Measurements from ENCODE around the gene RMND5B. TPM values are rescaled to one million over a fixed set of nuclear protein-coding genes. Genes with fewer than 3 reads are reported as not detected.

RMND5B gene
- total and polyA plus RNA-seq, 2 of the 13 experiments (the other 11 are each of a cell fraction or from before 2014, with no cell fraction given): 18.6 to 20.4 TPM

DNA sequence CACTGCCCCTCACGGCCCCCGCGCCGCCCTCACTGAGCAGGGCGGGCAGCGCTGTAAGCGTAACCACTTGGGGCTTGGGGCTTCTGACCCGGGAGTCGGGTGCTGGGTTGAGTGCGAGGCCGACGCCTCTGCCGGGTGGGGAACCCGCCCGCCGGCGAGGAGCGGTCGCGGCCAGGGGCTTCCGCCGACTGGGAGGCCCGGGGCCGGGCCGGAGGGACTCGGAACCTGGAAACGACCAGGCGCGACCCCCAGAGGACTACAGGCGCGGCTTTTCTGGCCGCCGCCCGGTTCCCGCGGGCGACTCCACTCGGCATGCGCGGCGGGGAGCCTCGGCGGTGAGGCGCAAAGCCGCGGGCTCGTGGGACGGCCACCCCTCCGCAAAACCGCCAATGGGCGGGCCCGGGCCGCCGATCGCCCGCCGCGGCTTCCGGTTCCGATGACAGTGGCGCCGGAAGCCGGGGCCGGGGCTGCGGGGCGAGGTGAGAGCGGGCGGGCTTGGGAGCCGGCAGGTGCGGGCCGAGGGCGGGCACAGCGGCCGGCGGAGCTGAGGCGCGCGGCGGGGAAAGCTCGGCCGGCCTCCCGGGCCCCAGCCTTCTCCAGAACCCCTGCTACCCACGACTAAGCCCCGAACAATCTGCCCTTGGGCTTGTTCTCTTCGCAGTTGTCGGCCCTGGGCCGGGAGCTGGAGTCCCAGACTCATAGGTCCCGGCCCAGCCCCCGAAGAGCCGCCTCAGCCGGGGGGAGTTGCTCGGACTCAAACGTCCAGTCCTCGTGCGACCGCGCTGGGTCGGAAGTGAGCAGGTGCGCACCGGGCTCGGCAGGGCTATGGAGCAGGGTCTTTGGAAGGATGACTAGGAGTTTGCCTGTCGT lies at the start of gene RMND5B (continued):
- TF ChIP-seq, protein P1, sequence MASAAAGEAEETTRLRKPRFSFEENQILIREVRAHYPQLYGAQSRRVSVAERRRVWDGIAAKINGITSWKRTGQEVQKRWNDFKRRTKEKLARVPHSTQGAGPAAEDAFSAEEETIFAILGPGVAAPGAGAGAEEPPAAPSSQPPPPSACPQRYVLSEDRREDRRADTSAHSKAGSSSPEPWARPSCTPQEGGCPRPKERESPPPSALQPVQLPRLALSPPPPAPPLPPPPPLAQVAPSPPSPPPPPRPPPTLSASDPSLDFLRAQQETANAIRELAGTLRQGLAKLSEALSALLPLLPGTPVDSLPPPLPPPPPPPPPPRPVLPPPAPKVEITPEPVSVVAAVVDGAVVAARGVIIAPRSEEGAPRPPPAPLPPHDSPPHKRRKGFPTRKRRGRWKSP (CRISPR knock-in tag; IDR thresholded peaks at IDR 0.05): peak; percentile 92
- peak; percentile 80; the same call in 1 of the 2 replicates for TF ChIP-seq HES4 (CRISPR knock-in tag; IDR thresholded peaks at IDR 0.05; ENCODE audit: borderline replicate concordance)
- TF ChIP-seq HNRNPLL (IDR thresholded peaks at IDR 0.05; ENCODE audit: low read depth, low read length, poor library complexity, severe bottlenecking): peak; percentile 98
- TF ChIP-seq, protein P2, sequence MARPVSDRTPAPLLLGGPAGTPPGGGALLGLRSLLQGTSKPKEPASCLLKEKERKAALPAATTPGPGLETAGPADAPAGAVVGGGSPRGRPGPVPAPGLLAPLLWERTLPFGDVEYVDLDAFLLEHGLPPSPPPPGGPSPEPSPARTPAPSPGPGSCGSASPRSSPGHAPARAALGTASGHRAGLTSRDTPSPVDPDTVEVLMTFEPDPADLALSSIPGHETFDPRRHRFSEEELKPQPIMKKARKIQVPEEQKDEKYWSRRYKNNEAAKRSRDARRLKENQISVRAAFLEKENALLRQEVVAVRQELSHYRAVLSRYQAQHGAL (CRISPR knock-in tag; IDR thresholded peaks at IDR 0.05; ENCODE audit: not compliant biosample characterization): no peak
- TF ChIP-seq SMC3 (IDR thresholded peaks at IDR 0.05; ENCODE audit: low read length): no peak
- no peak for TF ChIP-seq RFXANK (CRISPR knock-in tag; IDR thresholded peaks at IDR 0.05)
- TF ChIP-seq, protein P3, sequence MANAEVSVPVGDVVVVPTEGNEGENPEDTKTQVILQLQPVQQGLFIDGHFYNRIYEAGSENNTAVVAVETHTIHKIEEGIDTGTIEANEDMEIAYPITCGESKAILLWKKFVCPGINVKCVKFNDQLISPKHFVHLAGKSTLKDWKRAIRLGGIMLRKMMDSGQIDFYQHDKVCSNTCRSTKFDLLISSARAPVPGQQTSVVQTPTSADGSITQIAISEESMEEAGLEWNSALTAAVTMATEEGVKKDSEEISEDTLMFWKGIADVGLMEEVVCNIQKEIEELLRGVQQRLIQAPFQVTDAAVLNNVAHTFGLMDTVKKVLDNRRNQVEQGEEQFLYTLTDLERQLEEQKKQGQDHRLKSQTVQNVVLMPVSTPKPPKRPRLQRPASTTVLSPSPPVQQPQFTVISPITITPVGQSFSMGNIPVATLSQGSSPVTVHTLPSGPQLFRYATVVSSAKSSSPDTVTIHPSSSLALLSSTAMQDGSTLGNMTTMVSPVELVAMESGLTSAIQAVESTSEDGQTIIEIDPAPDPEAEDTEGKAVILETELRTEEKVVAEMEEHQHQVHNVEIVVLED (CRISPR knock-in tag; IDR thresholded peaks at IDR 0.05; ENCODE audit: borderline replicate concordance): peak; percentile 78
- TF ChIP-seq, protein P4, sequence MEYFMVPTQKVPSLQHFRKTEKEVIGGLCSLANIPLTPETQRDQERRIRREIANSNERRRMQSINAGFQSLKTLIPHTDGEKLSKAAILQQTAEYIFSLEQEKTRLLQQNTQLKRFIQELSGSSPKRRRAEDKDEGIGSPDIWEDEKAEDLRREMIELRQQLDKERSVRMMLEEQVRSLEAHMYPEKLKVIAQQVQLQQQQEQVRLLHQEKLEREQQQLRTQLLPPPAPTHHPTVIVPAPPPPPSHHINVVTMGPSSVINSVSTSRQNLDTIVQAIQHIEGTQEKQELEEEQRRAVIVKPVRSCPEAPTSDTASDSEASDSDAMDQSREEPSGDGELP (IDR thresholded peaks at IDR 0.05; ENCODE audit: borderline replicate concordance, low read depth): no peak
- TF ChIP-seq GATAD1 (CRISPR knock-in tag; IDR thresholded peaks at IDR 0.05): peak; percentile 65
- TF ChIP-seq SP2 (CRISPR knock-in tag; IDR thresholded peaks at IDR 0.05): peak; percentile 53
- TF ChIP-seq NFE2L1 (CRISPR knock-in tag; IDR thresholded peaks at IDR 0.05; ENCODE audit: borderline replicate concordance): no peak
- TF ChIP-seq ZNF557 (CRISPR knock-in tag; IDR thresholded peaks at IDR 0.05): no peak
- TF ChIP-seq ZFY (CRISPR knock-in tag; IDR thresholded peaks at IDR 0.05): peak; percentile 87
- TF ChIP-seq ZNF790 (CRISPR knock-in tag; IDR thresholded peaks at IDR 0.05; ENCODE audit: borderline replicate concordance): 0 out of 2 replicates have a peak, but pooled peaks have one; percentile 53
- TF ChIP-seq CEBPB (IDR thresholded peaks at IDR 0.05; ENCODE audit: borderline replicate concordance, low read depth, low read length): no peak
- TF ChIP-seq, protein P5, sequence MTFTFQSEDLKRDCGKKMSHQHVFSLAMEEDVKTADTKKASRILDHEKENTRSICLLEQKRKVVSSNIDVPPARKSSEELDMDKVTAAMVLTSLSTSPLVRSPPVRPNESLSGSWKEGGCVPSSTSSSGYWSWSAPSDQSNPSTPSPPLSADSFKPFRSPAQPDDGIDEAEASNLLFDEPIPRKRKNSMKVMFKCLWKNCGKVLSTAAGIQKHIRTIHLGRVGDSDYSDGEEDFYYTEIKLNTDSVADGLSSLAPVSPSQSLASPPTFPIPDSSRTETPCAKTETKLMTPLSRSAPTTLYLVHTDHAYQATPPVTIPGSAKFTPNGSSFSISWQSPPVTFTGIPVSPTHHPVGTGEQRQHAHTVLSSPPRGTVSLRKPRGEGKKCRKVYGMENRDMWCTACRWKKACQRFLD (CRISPR knock-in tag; IDR thresholded peaks at IDR 0.05; ENCODE audit: borderline replicate concordance): peak; percentile 38; the same call in 1 of the 2 replicates
- no peak for TF ChIP-seq SP140L (CRISPR knock-in tag; IDR thresholded peaks at IDR 0.05; ENCODE audit: borderline replicate concordance)
- TF ChIP-seq ZNF589 (CRISPR knock-in tag; conservative IDR thresholded peaks at IDR 0.05): no peak
- TF ChIP-seq, protein P6, sequence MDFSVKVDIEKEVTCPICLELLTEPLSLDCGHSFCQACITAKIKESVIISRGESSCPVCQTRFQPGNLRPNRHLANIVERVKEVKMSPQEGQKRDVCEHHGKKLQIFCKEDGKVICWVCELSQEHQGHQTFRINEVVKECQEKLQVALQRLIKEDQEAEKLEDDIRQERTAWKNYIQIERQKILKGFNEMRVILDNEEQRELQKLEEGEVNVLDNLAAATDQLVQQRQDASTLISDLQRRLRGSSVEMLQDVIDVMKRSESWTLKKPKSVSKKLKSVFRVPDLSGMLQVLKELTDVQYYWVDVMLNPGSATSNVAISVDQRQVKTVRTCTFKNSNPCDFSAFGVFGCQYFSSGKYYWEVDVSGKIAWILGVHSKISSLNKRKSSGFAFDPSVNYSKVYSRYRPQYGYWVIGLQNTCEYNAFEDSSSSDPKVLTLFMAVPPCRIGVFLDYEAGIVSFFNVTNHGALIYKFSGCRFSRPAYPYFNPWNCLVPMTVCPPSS (IDR thresholded peaks at IDR 0.05): no peak
- TF ChIP-seq, protein P7, sequence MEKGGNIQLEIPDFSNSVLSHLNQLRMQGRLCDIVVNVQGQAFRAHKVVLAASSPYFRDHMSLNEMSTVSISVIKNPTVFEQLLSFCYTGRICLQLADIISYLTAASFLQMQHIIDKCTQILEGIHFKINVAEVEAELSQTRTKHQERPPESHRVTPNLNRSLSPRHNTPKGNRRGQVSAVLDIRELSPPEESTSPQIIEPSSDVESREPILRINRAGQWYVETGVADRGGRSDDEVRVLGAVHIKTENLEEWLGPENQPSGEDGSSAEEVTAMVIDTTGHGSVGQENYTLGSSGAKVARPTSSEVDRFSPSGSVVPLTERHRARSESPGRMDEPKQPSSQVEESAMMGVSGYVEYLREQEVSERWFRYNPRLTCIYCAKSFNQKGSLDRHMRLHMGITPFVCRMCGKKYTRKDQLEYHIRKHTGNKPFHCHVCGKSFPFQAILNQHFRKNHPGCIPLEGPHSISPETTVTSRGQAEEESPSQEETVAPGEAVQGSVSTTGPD (CRISPR knock-in tag; IDR thresholded peaks at IDR 0.05): no peak

Measured in HepG2 (cell line).